Liver (tissue), 9 donors: ENCODE data around the gene ATG4A. TPM values are rescaled to one million over a fixed set of nuclear protein-coding genes. Genes with fewer than 3 reads are reported as not detected.
A peak's percentile ranks its signal among the peaks of the same experiment; 100 is the strongest.

Experiments
- DNase-seq: peaks from one replicate; pipeline ENCODE4 v3.0.0-alpha.2; 2017; ENCODE audit warnings: low spot score
- H3K27ac ChIP-seq, 2 donors: one replicate each; pipeline ENCODE4 v1.7.0; 2013; ENCODE audit warnings: inconsistent platforms in 2 of 2, low read length in 2 of 2, control low read depth in 1 of 2, low read depth in 1 of 2, mild to moderate bottlenecking in 1 of 2
- H3K27me3 ChIP-seq, 4 donors: one replicate each; pipeline versions ENCODE4 v1.6.1 to v1.7.0; 2013; ENCODE audit warnings: low read length in 3 of 4, inconsistent platforms in 1 of 4, mild to moderate bottlenecking in 1 of 4, moderate library complexity in 1 of 4; ENCODE audit not compliant: control insufficient read depth in 4 of 4, insufficient read depth in 4 of 4
- H3K36me3 ChIP-seq, 4 donors: one replicate each; pipeline versions ENCODE4 v1.6.1 to v1.7.0; 2013; ENCODE audit warnings: low read length in 3 of 4, mild to moderate bottlenecking in 3 of 4, low read depth in 1 of 4, moderate library complexity in 1 of 4; ENCODE audit not compliant: control insufficient read depth in 4 of 4, insufficient read depth in 3 of 4
- H3K4me1 ChIP-seq, 4 donors: one replicate each; pipeline versions ENCODE4 v1.6.1 to v1.7.0; 2013; ENCODE audit warnings: low read length in 3 of 4, mild to moderate bottlenecking in 3 of 4, moderate library complexity in 1 of 4; ENCODE audit not compliant: control insufficient read depth in 4 of 4, insufficient read depth in 4 of 4
- H3K4me3 ChIP-seq, 3 donors: one replicate each; pipeline versions ENCODE4 v1.6.1 to v1.7.0; 2013; ENCODE audit warnings: low read length in 3 of 3, control low read depth in 1 of 3, low read depth in 1 of 3, mild to moderate bottlenecking in 1 of 3
- H3K9ac ChIP-seq, 2 donors: one replicate each; pipeline ENCODE4 v1.7.0; 2013; ENCODE audit warnings: low read length in 2 of 2, mild to moderate bottlenecking in 2 of 2, moderate library complexity in 2 of 2, control low read depth in 1 of 2, low read depth in 1 of 2
- H3K9me3 ChIP-seq, 4 donors: one replicate each; pipeline versions ENCODE4 v1.6.1 to v1.7.0; 2013; ENCODE audit warnings: low read length in 3 of 4; ENCODE audit not compliant: control insufficient read depth in 4 of 4
- EGR1 ChIP-seq, 2 donors: IDR thresholded peaks; 2 replicates each; pipeline ENCODE4 v1.6.1; 2016 to 2018; ENCODE audit warnings: antibody characterized with exemption in 2 of 2, low read depth in 2 of 2
- FOXA1 ChIP-seq: IDR thresholded peaks from 2 replicates; pipeline ENCODE4 v1.6.1; 2016; ENCODE audit warnings: antibody characterized with exemption
- FOXA2 ChIP-seq: IDR thresholded peaks from 2 replicates; pipeline ENCODE4 v1.6.1; 2016; ENCODE audit warnings: antibody characterized with exemption
- GABPA ChIP-seq, 2 donors: IDR thresholded peaks in 1 of 2; conservative IDR thresholded peaks in 1 of 2; 2 replicates each; pipeline ENCODE4 v1.6.1; 2016; ENCODE audit warnings: antibody characterized with exemption in 2 of 2, mild to moderate bottlenecking in 1 of 2, moderate library complexity in 1 of 2
- HNF4A ChIP-seq, 2 donors: conservative IDR thresholded peaks; 2 replicates each; pipeline ENCODE4 v1.6.1; 2016; ENCODE audit warnings: antibody characterized with exemption in 2 of 2, mild to moderate bottlenecking in 2 of 2
- JUND ChIP-seq, 2 donors: IDR thresholded peaks; 2 replicates each; pipeline ENCODE4 v1.6.1; 2016; ENCODE audit warnings: antibody characterized with exemption in 2 of 2
- NR2F2 ChIP-seq: IDR thresholded peaks from 2 replicates; pipeline ENCODE4 v1.6.1; 2016; ENCODE audit warnings: antibody characterized with exemption
- RAD21 ChIP-seq, 2 donors: IDR thresholded peaks; 2 replicates each; pipeline ENCODE4 v1.6.1; 2016; ENCODE audit warnings: antibody characterized with exemption in 2 of 2, mild to moderate bottlenecking in 2 of 2
- RXRA ChIP-seq, 2 donors: IDR thresholded peaks; 2 replicates each; pipeline ENCODE4 v1.6.1; 2017 to 2018; ENCODE audit warnings: antibody characterized with exemption in 2 of 2, mild to moderate bottlenecking in 1 of 2
- SP1 ChIP-seq: IDR thresholded peaks from 2 replicates; pipeline ENCODE4 v1.6.1; 2018; ENCODE audit warnings: antibody characterized with exemption, mild to moderate bottlenecking
- TAF1 ChIP-seq: conservative IDR thresholded peaks from 2 replicates; pipeline ENCODE4 v1.6.1; 2016; ENCODE audit warnings: antibody characterized with exemption, mild to moderate bottlenecking
- YY1 ChIP-seq: IDR thresholded peaks from 2 replicates; pipeline ENCODE4 v1.6.1; 2016; ENCODE audit warnings: antibody characterized with exemption, mild to moderate bottlenecking
- WGBS: extraction: QIAGEN DNeasy Blood & Tissue Kit; methylation state at CpG from one replicate; pipeline ENCODE4 v1.1.7; 2013; 5-methylcytosine and 5-hydroxymethylcytosine counted together
- polyA plus RNA-seq, 2 donors: library from polyadenylated mRNA; stranded (reverse) in 1 of 2; unstranded in 1 of 2; fragments of 200-250 nt in 1 of 2; fragments of >200 nt in 1 of 2; fragmentation: Nextera tagmentation in 1 of 2; extraction: Ambion mirVana in 1 of 2; gene quantifications; one replicate each; pipeline versions ENCODE4 v1.2.1 to v1.2.3, GENCODE V29; 2013 to 2015
- total RNA-seq, 2 donors: library from RNA; depleted of rRNA; stranded (reverse); fragments of >200 nt; gene quantifications; one replicate each; pipeline ENCODE4 v1.2.3, GENCODE V29; 2014
- TF ChIP-seq, protein P1 (sequence below): fragments of 150-350 bp; IDR thresholded peaks from 2 replicates; pipeline ENCODE4 v1.5.1; 2017; ENCODE audit warnings: improper control_type of control experiment, low read depth, low read length; ENCODE audit not compliant: missing input control
- TF ChIP-seq, protein P2 (sequence below): IDR thresholded peaks from 2 replicates; pipeline ENCODE4 v1.6.1; 2016; ENCODE audit warnings: antibody characterized with exemption
- TF ChIP-seq, protein P3 (sequence below): IDR thresholded peaks from 2 replicates; pipeline ENCODE4 v1.6.1; 2016; ENCODE audit warnings: antibody characterized with exemption, mild to moderate bottlenecking
- TF ChIP-seq, protein P4 (sequence below): IDR thresholded peaks from 2 replicates; pipeline ENCODE4 v1.6.1; 2016; ENCODE audit warnings: antibody characterized with exemption
- donor health status: healthy.
- donor health status: healthy.
- donor health status: healthy.
- donor health status: healthy.
- donor health status: healthy.

ATG4A gene
- total and polyA plus RNA-seq, 4 donors = 11.7 to 19.8 (median 16.6) TPM

DNA sequence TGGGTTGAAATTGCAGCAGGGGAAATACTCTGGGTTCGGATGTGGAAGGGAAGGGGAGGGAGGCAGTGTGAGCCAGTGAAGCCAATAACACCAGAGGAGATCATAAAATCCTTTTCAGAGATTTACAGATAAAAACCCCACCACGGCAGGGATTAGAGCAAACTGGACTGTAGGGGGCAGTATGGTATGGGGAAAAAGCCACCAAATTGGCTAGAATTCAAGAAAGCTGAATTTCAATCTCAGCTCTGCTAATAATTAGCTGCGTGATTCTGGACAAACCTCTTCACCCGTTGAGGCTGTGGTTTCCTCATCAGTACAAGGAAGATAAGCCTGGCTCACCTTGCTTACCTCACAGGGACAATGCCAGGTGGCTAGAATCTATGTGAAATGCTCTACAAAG, 108.1 kb downstream of the ATG4A start:
- 7% methylated on average over 4 of the region's 4 CpGs for WGBS
- Histone ChIP-seq H3K9me3 (no peaks in the 10 kb centered on the region), H3K4me3 (no peak overlapping the region), H3K36me3 (no peaks in the 10 kb centered on the region), H3K27me3 (peaks cover 0 to 2% (median under 1%) of the 10 kb centered on the region in 4 donors), H3K9ac (no peak overlapping the region), H3K4me1 (no peaks in the 10 kb centered on the region), H3K27ac (no peak overlapping the region)
- no peak for DNase-seq
- no peak for TF ChIP-seq FOXA1
- peak; percentile 68 to 78 for TF ChIP-seq RAD21 (IDR thresholded peaks at IDR 0.05)
- TF ChIP-seq, protein P1, sequence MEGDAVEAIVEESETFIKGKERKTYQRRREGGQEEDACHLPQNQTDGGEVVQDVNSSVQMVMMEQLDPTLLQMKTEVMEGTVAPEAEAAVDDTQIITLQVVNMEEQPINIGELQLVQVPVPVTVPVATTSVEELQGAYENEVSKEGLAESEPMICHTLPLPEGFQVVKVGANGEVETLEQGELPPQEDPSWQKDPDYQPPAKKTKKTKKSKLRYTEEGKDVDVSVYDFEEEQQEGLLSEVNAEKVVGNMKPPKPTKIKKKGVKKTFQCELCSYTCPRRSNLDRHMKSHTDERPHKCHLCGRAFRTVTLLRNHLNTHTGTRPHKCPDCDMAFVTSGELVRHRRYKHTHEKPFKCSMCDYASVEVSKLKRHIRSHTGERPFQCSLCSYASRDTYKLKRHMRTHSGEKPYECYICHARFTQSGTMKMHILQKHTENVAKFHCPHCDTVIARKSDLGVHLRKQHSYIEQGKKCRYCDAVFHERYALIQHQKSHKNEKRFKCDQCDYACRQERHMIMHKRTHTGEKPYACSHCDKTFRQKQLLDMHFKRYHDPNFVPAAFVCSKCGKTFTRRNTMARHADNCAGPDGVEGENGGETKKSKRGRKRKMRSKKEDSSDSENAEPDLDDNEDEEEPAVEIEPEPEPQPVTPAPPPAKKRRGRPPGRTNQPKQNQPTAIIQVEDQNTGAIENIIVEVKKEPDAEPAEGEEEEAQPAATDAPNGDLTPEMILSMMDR = peak; percentile 28

DNA sequence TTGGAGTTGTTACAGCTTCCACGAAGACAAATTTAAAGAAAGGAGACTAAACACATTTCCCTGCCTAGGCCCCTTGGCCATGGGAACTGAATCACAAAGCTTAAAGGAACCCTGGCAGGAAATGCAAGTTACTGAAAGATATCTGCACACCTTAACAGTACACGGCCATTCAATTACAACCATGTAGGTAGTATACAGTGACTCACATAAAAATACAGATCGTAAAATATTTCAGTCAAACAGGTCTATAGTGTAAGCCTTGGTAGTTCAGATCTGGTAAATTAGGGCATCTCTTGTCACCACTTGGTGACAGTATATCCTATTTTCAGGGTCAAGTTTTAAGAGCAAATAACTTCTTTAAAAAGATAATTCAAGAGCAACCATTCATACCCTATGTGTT, 112.0 kb downstream of the ATG4A start:
- H3K27ac ChIP-seq = no peak overlapping the region
- no peak overlapping the region for H3K9ac ChIP-seq
- H3K9me3 ChIP-seq = no peaks in the 10 kb centered on the region
- TF ChIP-seq HNF4A (conservative IDR thresholded peaks at IDR 0.05) (no peak), JUND (IDR thresholded peaks at IDR 0.05) (no peak), RAD21 (IDR thresholded peaks at IDR 0.05) (no peak), RXRA (IDR thresholded peaks at IDR 0.05) (no peak), TAF1 (no peak), FOXA2 (no peak), YY1 (no peak), EGR1 (IDR thresholded peaks at IDR 0.05; ENCODE audit: low read depth in 2 of 2) (no peak), GABPA (IDR thresholded peaks at IDR 0.05 in 1 of 2, conservative IDR thresholded peaks at IDR 0.05 in 1 of 2) (no peak), SP1 (no peak), NR2F2 (no peak)
- TF ChIP-seq, protein P2, sequence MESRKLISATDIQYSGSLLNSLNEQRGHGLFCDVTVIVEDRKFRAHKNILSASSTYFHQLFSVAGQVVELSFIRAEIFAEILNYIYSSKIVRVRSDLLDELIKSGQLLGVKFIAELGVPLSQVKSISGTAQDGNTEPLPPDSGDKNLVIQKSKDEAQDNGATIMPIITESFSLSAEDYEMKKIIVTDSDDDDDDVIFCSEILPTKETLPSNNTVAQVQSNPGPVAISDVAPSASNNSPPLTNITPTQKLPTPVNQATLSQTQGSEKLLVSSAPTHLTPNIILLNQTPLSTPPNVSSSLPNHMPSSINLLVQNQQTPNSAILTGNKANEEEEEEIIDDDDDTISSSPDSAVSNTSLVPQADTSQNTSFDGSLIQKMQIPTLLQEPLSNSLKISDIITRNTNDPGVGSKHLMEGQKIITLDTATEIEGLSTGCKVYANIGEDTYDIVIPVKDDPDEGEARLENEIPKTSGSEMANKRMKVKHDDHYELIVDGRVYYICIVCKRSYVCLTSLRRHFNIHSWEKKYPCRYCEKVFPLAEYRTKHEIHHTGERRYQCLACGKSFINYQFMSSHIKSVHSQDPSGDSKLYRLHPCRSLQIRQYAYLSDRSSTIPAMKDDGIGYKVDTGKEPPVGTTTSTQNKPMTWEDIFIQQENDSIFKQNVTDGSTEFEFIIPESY = no peak
- TF ChIP-seq, protein P3, sequence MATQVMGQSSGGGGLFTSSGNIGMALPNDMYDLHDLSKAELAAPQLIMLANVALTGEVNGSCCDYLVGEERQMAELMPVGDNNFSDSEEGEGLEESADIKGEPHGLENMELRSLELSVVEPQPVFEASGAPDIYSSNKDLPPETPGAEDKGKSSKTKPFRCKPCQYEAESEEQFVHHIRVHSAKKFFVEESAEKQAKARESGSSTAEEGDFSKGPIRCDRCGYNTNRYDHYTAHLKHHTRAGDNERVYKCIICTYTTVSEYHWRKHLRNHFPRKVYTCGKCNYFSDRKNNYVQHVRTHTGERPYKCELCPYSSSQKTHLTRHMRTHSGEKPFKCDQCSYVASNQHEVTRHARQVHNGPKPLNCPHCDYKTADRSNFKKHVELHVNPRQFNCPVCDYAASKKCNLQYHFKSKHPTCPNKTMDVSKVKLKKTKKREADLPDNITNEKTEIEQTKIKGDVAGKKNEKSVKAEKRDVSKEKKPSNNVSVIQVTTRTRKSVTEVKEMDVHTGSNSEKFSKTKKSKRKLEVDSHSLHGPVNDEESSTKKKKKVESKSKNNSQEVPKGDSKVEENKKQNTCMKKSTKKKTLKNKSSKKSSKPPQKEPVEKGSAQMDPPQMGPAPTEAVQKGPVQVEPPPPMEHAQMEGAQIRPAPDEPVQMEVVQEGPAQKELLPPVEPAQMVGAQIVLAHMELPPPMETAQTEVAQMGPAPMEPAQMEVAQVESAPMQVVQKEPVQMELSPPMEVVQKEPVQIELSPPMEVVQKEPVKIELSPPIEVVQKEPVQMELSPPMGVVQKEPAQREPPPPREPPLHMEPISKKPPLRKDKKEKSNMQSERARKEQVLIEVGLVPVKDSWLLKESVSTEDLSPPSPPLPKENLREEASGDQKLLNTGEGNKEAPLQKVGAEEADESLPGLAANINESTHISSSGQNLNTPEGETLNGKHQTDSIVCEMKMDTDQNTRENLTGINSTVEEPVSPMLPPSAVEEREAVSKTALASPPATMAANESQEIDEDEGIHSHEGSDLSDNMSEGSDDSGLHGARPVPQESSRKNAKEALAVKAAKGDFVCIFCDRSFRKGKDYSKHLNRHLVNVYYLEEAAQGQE = no peak
- TF ChIP-seq, protein P4, sequence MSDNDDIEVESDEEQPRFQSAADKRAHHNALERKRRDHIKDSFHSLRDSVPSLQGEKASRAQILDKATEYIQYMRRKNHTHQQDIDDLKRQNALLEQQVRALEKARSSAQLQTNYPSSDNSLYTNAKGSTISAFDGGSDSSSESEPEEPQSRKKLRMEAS = no peak
- TF ChIP-seq, protein P1 = no peak
- no peaks in the 10 kb centered on the region for H3K27me3 ChIP-seq
- WGBS = 77% methylated on average over 3 of the region's 3 CpGs
- H3K4me1 ChIP-seq = no peaks in the 10 kb centered on the region
- no peak for DNase-seq
- H3K4me3 ChIP-seq = no peak overlapping the region
- H3K36me3 ChIP-seq = no peaks in the 10 kb centered on the region
